Large intestine (tissue), 3 donors: Measurements from ENCODE around the gene CRISPLD2. TPM values are rescaled to one million over a fixed set of nuclear protein-coding genes. Genes with fewer than 3 reads are reported as not detected.

ENCODE experiments used
- DNase-seq, 2 donors: peaks; one replicate each; pipeline versions ENCODE4 v3.0.0 to v3.0.0-alpha.2; 2013
- H3K27ac ChIP-seq: one replicate; pipeline ENCODE4 v1.5.1; 2013; ENCODE audit warnings: low read length
- H3K27me3 ChIP-seq: 2 replicates; pipeline ENCODE4 v1.6.1; 2013; ENCODE audit warnings: low read length; ENCODE audit not compliant: control insufficient read depth, insufficient read depth
- H3K36me3 ChIP-seq: 2 replicates; pipeline ENCODE4 v1.6.1; 2013; ENCODE audit warnings: low read length; ENCODE audit not compliant: control insufficient read depth, insufficient read depth
- H3K4me1 ChIP-seq: one replicate; pipeline ENCODE4 v1.6.1; 2013; ENCODE audit warnings: low read length; ENCODE audit not compliant: control insufficient read depth, insufficient read depth
- H3K4me3 ChIP-seq: one replicate; pipeline ENCODE4 v1.5.1; 2013; ENCODE audit warnings: low read length
- H3K9me3 ChIP-seq: one replicate; pipeline ENCODE4 v1.6.1; 2013; ENCODE audit warnings: mild to moderate bottlenecking, low read depth, low read length, moderate library complexity; ENCODE audit not compliant: control insufficient read depth
- WGBS: methylation state at CpG from one replicate; pipeline ENCODE4 v1.1.5; 2013; ENCODE audit warnings: low lambda C conversion rate; ENCODE audit not compliant: insufficient coverage; 5-methylcytosine and 5-hydroxymethylcytosine counted together
- polyA plus RNA-seq: library from polyadenylated mRNA; unstranded; fragments of 120-200 nt; gene quantifications from one replicate; pipeline ENCODE4 v1.2.1, GENCODE V29; 2013

CRISPLD2 gene
- polyA plus RNA-seq, 1 donor: 8.8 TPM

- Histone ChIP-seq H3K27me3 (no peaks in the 10 kb centered on the region), H3K4me1 (peaks cover 20% of the 10 kb centered on the region), H3K4me3 (no peak overlapping the region), H3K36me3 (no peaks in the 10 kb centered on the region), H3K9me3 (peaks cover 3% of the 10 kb centered on the region), H3K27ac (peak overlapping the region; percentile 19)
- WGBS: no CpG with 5 or more reads among the region's 11 CpGs
- peak in 1 of 2 donors; percentile 60 for DNase-seq
These were observed 33.8 kb upstream of the CRISPLD2 start for GRCh38 chr16:84785843-84786581.

- no peaks in the 10 kb centered on the region for H3K27me3 ChIP-seq
- no CpG with 5 or more reads among the region's 13 CpGs for WGBS
- peak overlapping the region; percentile 19 for H3K27ac ChIP-seq
- peaks cover 3% of the 10 kb centered on the region for H3K9me3 ChIP-seq
- H3K4me1 ChIP-seq: peaks cover 20% of the 10 kb centered on the region
- no peaks in the 10 kb centered on the region for H3K36me3 ChIP-seq
- peak in 1 of 2 donors; percentile 34 for DNase-seq
- H3K4me3 ChIP-seq: no peak overlapping the region
These were observed 33.1 kb upstream of the CRISPLD2 start for GRCh38 chr16:84786605-84787262.

GRCh38 chr16:84787263-84787622 is 32.5 kb upstream of the CRISPLD2 start:
- Histone ChIP-seq H3K4me3 (no peak overlapping the region), H3K36me3 (no peaks in the 10 kb centered on the region), H3K9me3 (peaks cover 3% of the 10 kb centered on the region), H3K27me3 (no peaks in the 10 kb centered on the region), H3K27ac (peak overlapping the region; percentile 19), H3K4me1 (peaks cover 20% of the 10 kb centered on the region)
- DNase-seq: no peak
- 33% methylated on average over 1 of the region's 5 CpGs for WGBS

GRCh38 chr16:84788920-84789391 is 30.8 kb upstream of the CRISPLD2 start:
- no CpG with 5 or more reads among the region's 22 CpGs for WGBS
- peaks cover 20% of the 10 kb centered on the region for H3K4me1 ChIP-seq
- no peaks in the 10 kb centered on the region for H3K27me3 ChIP-seq
- H3K27ac ChIP-seq: no peak overlapping the region
- H3K9me3 ChIP-seq: peaks cover 3% of the 10 kb centered on the region
- no peak for DNase-seq
- H3K36me3 ChIP-seq: no peaks in the 10 kb centered on the region
- no peak overlapping the region for H3K4me3 ChIP-seq

- H3K4me3 ChIP-seq: no peak overlapping the region
- H3K27ac ChIP-seq: no peak overlapping the region
- no peak for DNase-seq
- peaks cover 20% of the 10 kb centered on the region for H3K4me1 ChIP-seq
- 100% methylated on average over 3 of the region's 11 CpGs for WGBS
- peaks cover 3% of the 10 kb centered on the region for H3K9me3 ChIP-seq
- H3K27me3 ChIP-seq: no peaks in the 10 kb centered on the region
- H3K36me3 ChIP-seq: no peaks in the 10 kb centered on the region
These were observed 30.4 kb upstream of the CRISPLD2 start for GRCh38 chr16:84789431-84789830.

- no peak overlapping the region for H3K27ac ChIP-seq
- H3K27me3 ChIP-seq: no peaks in the 10 kb centered on the region
- H3K36me3 ChIP-seq: no peaks in the 10 kb centered on the region
- WGBS: 100% methylated on average over 1 of the region's 4 CpGs
- peaks cover 20% of the 10 kb centered on the region for H3K4me1 ChIP-seq
- H3K9me3 ChIP-seq: peaks cover 3% of the 10 kb centered on the region
- DNase-seq: no peak
- H3K4me3 ChIP-seq: no peak overlapping the region
These were observed 29.5 kb upstream of the CRISPLD2 start for GRCh38 chr16:84790301-84790700.

GRCh38 chr16:84791088-84791487 is 28.7 kb upstream of the CRISPLD2 start:
- no peak overlapping the region for H3K27ac ChIP-seq

GRCh38 chr16:84791501-84791900 is 28.3 kb upstream of the CRISPLD2 start:
- no CpG with 5 or more reads among the region's 6 CpGs for WGBS
- Histone ChIP-seq H3K36me3 (no peaks in the 10 kb centered on the region), H3K4me1 (peaks cover 12% of the 10 kb centered on the region), H3K9me3 (peaks cover 3% of the 10 kb centered on the region), H3K27me3 (no peaks in the 10 kb centered on the region), H3K4me3 (no peak overlapping the region), H3K27ac (no peak overlapping the region)
- no peak for DNase-seq

More at GRCh38 chr16:84791088-84791487, 28.7 kb upstream of the CRISPLD2 start:
- Histone ChIP-seq H3K27me3 (no peaks in the 10 kb centered on the region), H3K36me3 (no peaks in the 10 kb centered on the region), H3K4me1 (peaks cover 16% of the 10 kb centered on the region), H3K9me3 (peaks cover 3% of the 10 kb centered on the region), H3K4me3 (no peak overlapping the region)
- WGBS: 80% methylated on average over 1 of the region's 12 CpGs
- DNase-seq: peak in 1 of 2 donors; percentile 15

- H3K27ac ChIP-seq: no peak overlapping the region
- no CpG with 5 or more reads among the region's 6 CpGs for WGBS
- H3K9me3 ChIP-seq: no peaks in the 10 kb centered on the region
- no peaks in the 10 kb centered on the region for H3K4me1 ChIP-seq
- DNase-seq: no peak
- H3K27me3 ChIP-seq: no peaks in the 10 kb centered on the region
- H3K4me3 ChIP-seq: no peak overlapping the region
- H3K36me3 ChIP-seq: no peaks in the 10 kb centered on the region
These were observed 25.6 kb upstream of the CRISPLD2 start for GRCh38 chr16:84794186-84794585.

- Histone ChIP-seq H3K27ac (peak overlapping the region; percentile 70), H3K27me3 (no peaks in the 10 kb centered on the region), H3K4me3 (no peak overlapping the region), H3K36me3 (no peaks in the 10 kb centered on the region), H3K4me1 (no peaks in the 10 kb centered on the region), H3K9me3 (no peaks in the 10 kb centered on the region)
- DNase-seq: no peak
- no CpG with 5 or more reads among the region's 19 CpGs for WGBS
These were observed 25.2 kb upstream of the CRISPLD2 start for GRCh38 chr16:84794626-84795025.
